Mononuclear cell (primary cell): Measurements from ENCODE around the gene ALDOB. TPM values are rescaled to one million over a fixed set of nuclear protein-coding genes. Genes with fewer than 3 reads are reported as not detected.
A peak's percentile ranks its signal among the peaks of the same experiment; 100 is the strongest.

Experiments
- H3K27me3 ChIP-seq: 2 replicates; pipeline ENCODE4 v1.6.0; 2011; ENCODE audit warnings: low read length, control low read depth; ENCODE audit not compliant: insufficient read depth
- H3K4me1 ChIP-seq: 2 replicates; pipeline ENCODE4 v1.5.1; 2011; ENCODE audit warnings: mild to moderate bottlenecking, low read length, control low read depth; ENCODE audit not compliant: insufficient read depth
- H3K4me3 ChIP-seq: 2 replicates; pipeline ENCODE4 v1.5.1; 2011; ENCODE audit warnings: mild to moderate bottlenecking, low read length, moderate library complexity
- H3K9me3 ChIP-seq: 2 replicates; pipeline ENCODE4 v1.5.1; 2011; ENCODE audit warnings: low read depth, mild to moderate bottlenecking, control low read depth, low read length
- total RNA-seq: library from RNA; depleted of rRNA; stranded (reverse); fragments of >200 nt; gene quantifications from one replicate; pipeline ENCODE4 v1.2.3, GENCODE V29; 2012

Gene ALDOB
- total RNA-seq, 1 donor: not detected

GRCh38 chr9:101419863-101420262 lies 15.7 kb downstream of the ALDOB start:
- Histone ChIP-seq H3K4me3 (no peak overlapping the region), H3K4me1 (no peaks in the 10 kb centered on the region), H3K27me3 (no peaks in the 10 kb centered on the region), H3K9me3 (peaks cover 2% of the 10 kb centered on the region)

DNA sequence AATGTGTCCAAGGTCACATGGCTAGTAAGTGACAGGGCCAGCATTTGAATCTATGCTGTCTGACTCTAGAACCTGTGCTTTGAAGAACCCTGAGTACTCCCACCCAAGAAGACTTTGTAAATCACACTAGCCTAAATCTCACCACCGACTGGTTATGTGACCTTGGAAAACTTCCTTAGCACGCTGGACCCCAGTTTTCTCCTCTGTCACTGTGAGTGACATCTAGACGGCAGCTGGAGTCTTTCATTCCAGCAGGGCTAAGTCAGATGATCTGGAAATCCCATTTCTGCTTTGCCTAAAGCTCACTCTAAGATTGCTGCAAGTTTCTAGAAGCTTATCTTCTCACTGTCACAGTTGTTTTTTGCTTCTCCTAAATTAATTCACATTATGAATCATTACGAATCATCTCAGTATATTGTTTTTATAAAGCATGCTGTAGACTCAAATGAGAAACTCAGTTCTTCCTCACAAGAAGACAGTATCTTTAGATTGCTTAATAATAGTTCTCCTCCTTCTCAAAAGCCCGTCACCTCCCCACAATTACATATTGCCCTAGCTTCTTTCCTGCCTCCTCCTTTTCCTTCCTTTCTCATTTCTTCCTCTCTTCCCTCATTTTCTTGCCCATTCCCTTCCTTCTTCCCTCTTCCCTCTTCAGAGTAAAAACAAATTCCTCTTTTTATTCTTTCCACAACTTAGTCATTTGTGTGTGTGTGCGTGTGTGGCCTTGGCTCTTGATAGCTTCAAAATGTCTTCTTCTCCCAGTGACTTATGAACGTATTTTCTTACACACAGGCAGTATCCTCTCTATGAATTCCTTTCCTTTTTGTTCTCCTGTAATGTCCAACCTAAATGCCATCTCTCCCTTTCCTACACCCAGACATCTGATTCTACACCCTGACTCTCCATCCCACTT lies 16.8 kb downstream of the ALDOB start:
- H3K9me3 ChIP-seq: peaks cover 13% of the 10 kb centered on the region
- H3K27me3 ChIP-seq: no peaks in the 10 kb centered on the region
- H3K4me3 ChIP-seq: no peak overlapping the region
- H3K4me1 ChIP-seq: no peaks in the 10 kb centered on the region

DNA sequence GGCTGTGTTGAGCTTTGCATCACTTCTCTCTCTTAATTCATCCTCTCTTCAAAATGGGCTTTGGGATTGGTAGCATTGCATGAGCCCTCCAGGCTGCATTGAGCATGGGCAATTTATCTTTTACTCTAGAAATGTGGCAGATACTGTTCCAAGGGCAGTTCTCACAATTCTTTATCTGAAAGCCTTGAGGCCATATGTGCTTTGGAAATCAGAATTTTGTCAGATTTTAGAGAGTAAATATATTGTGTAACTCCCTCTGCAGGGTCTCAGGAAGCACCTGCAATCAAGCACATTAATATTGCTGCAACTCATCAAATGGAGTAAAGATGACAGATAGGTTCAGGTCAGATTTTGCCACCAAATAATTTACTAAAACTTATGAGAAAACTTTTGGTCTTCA lies 17.6 kb downstream of the ALDOB start:
- Histone ChIP-seq H3K4me3 (no peak overlapping the region), H3K9me3 (peaks cover 21% of the 10 kb centered on the region), H3K27me3 (no peaks in the 10 kb centered on the region), H3K4me1 (no peaks in the 10 kb centered on the region)

GRCh38 chr9:101417389-101417788 lies 18.2 kb downstream of the ALDOB start:
- H3K27me3 ChIP-seq: no peaks in the 10 kb centered on the region
- no peak overlapping the region for H3K4me3 ChIP-seq
- H3K4me1 ChIP-seq: no peaks in the 10 kb centered on the region
- peaks cover 26% of the 10 kb centered on the region for H3K9me3 ChIP-seq

DNA sequence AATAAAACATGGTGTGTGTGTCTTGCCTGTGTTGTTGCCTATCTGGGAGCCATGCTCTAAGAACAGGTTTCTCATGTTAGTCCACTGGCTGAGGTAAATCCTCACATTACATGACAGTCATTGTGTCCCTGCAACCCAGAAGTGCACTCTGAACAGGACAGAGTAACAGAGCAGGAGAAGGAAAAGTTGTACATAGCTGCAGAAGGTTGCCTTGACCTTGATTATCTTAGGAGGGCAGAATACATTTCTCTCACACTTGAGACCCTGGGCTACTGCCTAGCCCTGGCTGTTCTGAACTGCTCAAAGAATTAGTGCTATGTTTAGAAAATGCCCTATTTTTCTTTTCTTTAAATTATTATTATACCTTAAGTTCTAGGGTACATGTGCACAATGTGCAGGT lies 20.0 kb downstream of the ALDOB start:
- H3K9me3 ChIP-seq: peaks cover 40% of the 10 kb centered on the region
- no peak overlapping the region for H3K4me3 ChIP-seq
- H3K27me3 ChIP-seq: no peaks in the 10 kb centered on the region
- H3K4me1 ChIP-seq: no peaks in the 10 kb centered on the region

GRCh38 chr9:101414839-101415238 lies 20.7 kb downstream of the ALDOB start:
- Histone ChIP-seq H3K9me3 (peaks cover 47% of the 10 kb centered on the region), H3K4me1 (no peaks in the 10 kb centered on the region), H3K27me3 (no peaks in the 10 kb centered on the region)

DNA sequence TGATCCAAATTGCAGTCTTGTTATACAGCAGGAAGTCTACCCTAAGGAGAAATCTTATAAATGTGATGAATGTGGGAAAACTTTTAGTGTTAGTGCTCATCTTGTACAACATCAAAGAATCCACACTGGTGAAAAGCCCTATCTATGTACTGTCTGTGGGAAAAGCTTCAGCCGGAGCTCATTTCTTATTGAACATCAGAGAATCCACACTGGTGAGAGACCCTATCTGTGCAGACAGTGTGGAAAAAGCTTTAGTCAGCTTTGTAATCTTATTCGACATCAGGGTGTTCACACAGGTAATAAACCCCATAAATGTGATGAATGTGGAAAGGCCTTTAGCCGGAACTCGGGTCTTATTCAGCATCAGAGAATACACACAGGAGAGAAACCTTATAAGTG lies 26.5 kb downstream of the ALDOB start:
- peaks cover 91% of the 10 kb centered on the region for H3K9me3 ChIP-seq
- H3K4me1 ChIP-seq: no peaks in the 10 kb centered on the region
- H3K27me3 ChIP-seq: no peaks in the 10 kb centered on the region
- no peak overlapping the region for H3K4me3 ChIP-seq

More at GRCh38 chr9:101414839-101415238, 20.7 kb downstream of the ALDOB start:
- no peak overlapping the region for H3K4me3 ChIP-seq

- no peaks in the 10 kb centered on the region for H3K4me1 ChIP-seq
- no peaks in the 10 kb centered on the region for H3K27me3 ChIP-seq
- peaks cover 91% of the 10 kb centered on the region for H3K9me3 ChIP-seq
- no peak overlapping the region for H3K4me3 ChIP-seq
Observed at GRCh38 chr9:101408374-101409078, 27.0 kb downstream of the ALDOB start.

- Histone ChIP-seq H3K9me3 (peaks cover 53% of the 10 kb centered on the region), H3K4me3 (no peak overlapping the region), H3K27me3 (no peaks in the 10 kb centered on the region), H3K4me1 (peaks cover 18% of the 10 kb centered on the region)
Observed at GRCh38 chr9:101403516-101404285, 31.9 kb downstream of the ALDOB start.

- Histone ChIP-seq H3K9me3 (peaks cover 17% of the 10 kb centered on the region), H3K4me1 (peaks cover 31% of the 10 kb centered on the region), H3K4me3 (no peak overlapping the region), H3K27me3 (no peaks in the 10 kb centered on the region)
Observed at GRCh38 chr9:101400120-101400519, 35.5 kb downstream of the ALDOB start.

GRCh38 chr9:101399643-101399970 lies 36.0 kb downstream of the ALDOB start:
- H3K4me3 ChIP-seq: peak overlapping the region; percentile 55
- peaks cover 31% of the 10 kb centered on the region for H3K4me1 ChIP-seq
- H3K9me3 ChIP-seq: peaks cover 12% of the 10 kb centered on the region
- no peaks in the 10 kb centered on the region for H3K27me3 ChIP-seq

DNA sequence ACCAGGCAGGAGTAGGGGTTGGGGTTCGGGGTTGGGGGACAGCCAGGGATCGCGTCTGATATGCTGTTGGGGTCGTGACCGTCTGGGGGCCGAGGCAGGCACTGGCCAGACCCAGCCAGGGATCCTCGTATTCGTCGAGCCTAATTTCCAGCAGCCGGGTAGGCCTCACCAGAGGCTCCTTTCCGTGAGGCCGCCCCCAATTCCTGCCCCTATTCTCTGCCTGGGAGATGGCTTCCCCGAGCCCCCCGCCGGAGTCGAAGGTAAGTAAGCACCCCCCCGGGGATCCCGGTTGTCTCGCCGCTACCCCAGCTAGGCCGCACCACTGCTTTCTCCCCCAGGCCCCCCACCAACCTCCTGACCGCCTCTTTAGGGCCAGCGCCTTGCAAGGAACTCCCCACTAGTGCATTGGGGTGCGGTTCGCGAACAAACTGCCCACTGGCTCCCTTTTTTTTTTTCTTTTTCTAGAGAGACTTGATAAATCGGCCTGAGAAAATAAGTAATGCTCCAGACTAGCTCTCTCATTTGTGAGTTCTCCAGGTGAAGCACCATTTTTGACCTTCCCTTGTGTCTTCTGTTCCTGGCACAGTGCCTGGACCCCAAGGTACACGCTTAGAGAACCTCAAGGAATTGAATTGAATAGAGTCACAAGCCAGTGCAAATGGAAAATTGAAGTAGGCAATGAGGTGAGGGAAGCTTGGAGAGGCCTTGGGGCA lies 36.5 kb downstream of the ALDOB start:
- H3K9me3 ChIP-seq: peaks cover 10% of the 10 kb centered on the region
- H3K27me3 ChIP-seq: no peaks in the 10 kb centered on the region
- H3K4me1 ChIP-seq: peaks cover 31% of the 10 kb centered on the region
- peak overlapping the region; percentile 55 for H3K4me3 ChIP-seq

- no peaks in the 10 kb centered on the region for H3K27me3 ChIP-seq
- peaks cover 31% of the 10 kb centered on the region for H3K4me1 ChIP-seq
- peak within 1 kb of the TSS; percentile 85 for H3K4me3 ChIP-seq
Observed at GRCh38 chr9:101398068-101398929, 37.3 kb downstream of the ALDOB start, which contains the start of the genes MRPL50 and ZNF189. TSS of gene MRPL50 (minus strand) at chr9:101398618. CDS start at chr9:101398592, 26 bp downstream. TSS of gene ZNF189 (plus strand) at chr9:101398851. CDS start at chr9:101399157, 306 bp downstream.

GRCh38 chr9:101397746-101398067 lies 37.9 kb downstream of the ALDOB start:
- Histone ChIP-seq H3K4me1 (peaks cover 31% of the 10 kb centered on the region), H3K27me3 (no peaks in the 10 kb centered on the region), H3K9me3 (peaks cover 10% of the 10 kb centered on the region), H3K4me3 (peak overlapping the region; percentile 85)

More at GRCh38 chr9:101398068-101398929, 37.3 kb downstream of the ALDOB start, which contains the start of the genes MRPL50 and ZNF189:
- H3K9me3 ChIP-seq: peaks cover 7% of the 10 kb centered on the region
